Lung (tissue), 12 donors: ENCODE data around the gene KLK13. TPM values are rescaled to one million over a fixed set of nuclear protein-coding genes. Genes with fewer than 3 reads are reported as not detected.

Source experiments
- ATAC-seq: fragments of 200-7000 bp; cut with Tn5 transposase; one replicate; pipeline ENCODE4 v1.9.1; 2020; ENCODE audit warnings: moderate number of reproducible peaks; ENCODE audit not compliant: insufficient read depth, low FRiP score
- DNase-seq, 3 donors: peaks; one replicate each; pipeline ENCODE4 v3.0.0-alpha.2; 2013 to 2017
- H3K27ac ChIP-seq, 2 donors: one replicate each; pipeline ENCODE4 v1.5.1; 2013; ENCODE audit warnings: mild to moderate bottlenecking in 2 of 2, moderate library complexity in 2 of 2, control low read depth in 1 of 2, inconsistent platforms in 1 of 2, low read depth in 1 of 2, low read length in 1 of 2
- H3K27me3 ChIP-seq, 3 donors: one replicate each; pipeline ENCODE4 v1.5.1; 2013; ENCODE audit warnings: low read length in 2 of 3; ENCODE audit not compliant: control insufficient read depth in 3 of 3, insufficient read depth in 3 of 3
- H3K36me3 ChIP-seq, 4 donors: one replicate each; pipeline ENCODE4 v1.5.1; 2013; ENCODE audit warnings: low read length in 4 of 4, mild to moderate bottlenecking in 1 of 4, moderate library complexity in 1 of 4; ENCODE audit not compliant: control insufficient read depth in 4 of 4, insufficient read depth in 4 of 4
- H3K4me1 ChIP-seq, 5 donors: one replicate each; pipeline ENCODE4 v1.5.1; 2013; ENCODE audit warnings: low read length in 5 of 5, mild to moderate bottlenecking in 2 of 5, moderate library complexity in 1 of 5; ENCODE audit not compliant: control insufficient read depth in 5 of 5, insufficient read depth in 5 of 5
- H3K4me3 ChIP-seq: one replicate; pipeline ENCODE4 v1.5.1; 2013; ENCODE audit warnings: mild to moderate bottlenecking, control low read depth, moderate library complexity
- H3K9ac ChIP-seq, 2 donors: one replicate each; pipeline ENCODE4 v1.5.1; 2013; ENCODE audit warnings: low read length in 2 of 2, control low read depth in 1 of 2; ENCODE audit not compliant: insufficient read depth in 1 of 2
- H3K9me3 ChIP-seq, 4 donors: one replicate each; pipeline ENCODE4 v1.5.1; 2013; ENCODE audit warnings: low read length in 3 of 4, mild to moderate bottlenecking in 1 of 4, moderate library complexity in 1 of 4; ENCODE audit not compliant: control insufficient read depth in 4 of 4, insufficient read depth in 3 of 4
- WGBS, 2 donors: extraction: QIAGEN DNeasy Blood & Tissue Kit; methylation state at CpG; one replicate each; pipeline ENCODE4 v1.1.7; 2013; 5-methylcytosine and 5-hydroxymethylcytosine counted together
- polyA plus RNA-seq, 2 donors: library from polyadenylated mRNA; stranded (reverse); fragments of 200-250 nt; gene quantifications; one replicate each; pipeline ENCODE4 v1.2.1, GENCODE V29; 2013
- total RNA-seq, 2 donors: library from RNA; depleted of rRNA in 1 of 2; stranded (reverse); fragments of >200 nt in 1 of 2; gene quantifications; one replicate each; pipeline ENCODE4 v1.2.1, GENCODE V29; 2014 to 2021
- TF ChIP-seq, protein P1 (sequence below): IDR thresholded peaks from 2 replicates; pipeline ENCODE4 v1.5.1; 2012; ENCODE audit warnings: mild to moderate bottlenecking; ENCODE audit errors: control extremely low read depth, extremely low read depth
- donor health status: control.
- donor health status: control.
- donor health status: Bipolar disorder and iron deficiency.
- donor health status: healthy.
- donor health status: DM: yes; HTN: yes; CAD: no.

KLK13 gene
- total and polyA plus RNA-seq, 4 donors = 0.65 to 9.3 (median 3.1) TPM

DNA sequence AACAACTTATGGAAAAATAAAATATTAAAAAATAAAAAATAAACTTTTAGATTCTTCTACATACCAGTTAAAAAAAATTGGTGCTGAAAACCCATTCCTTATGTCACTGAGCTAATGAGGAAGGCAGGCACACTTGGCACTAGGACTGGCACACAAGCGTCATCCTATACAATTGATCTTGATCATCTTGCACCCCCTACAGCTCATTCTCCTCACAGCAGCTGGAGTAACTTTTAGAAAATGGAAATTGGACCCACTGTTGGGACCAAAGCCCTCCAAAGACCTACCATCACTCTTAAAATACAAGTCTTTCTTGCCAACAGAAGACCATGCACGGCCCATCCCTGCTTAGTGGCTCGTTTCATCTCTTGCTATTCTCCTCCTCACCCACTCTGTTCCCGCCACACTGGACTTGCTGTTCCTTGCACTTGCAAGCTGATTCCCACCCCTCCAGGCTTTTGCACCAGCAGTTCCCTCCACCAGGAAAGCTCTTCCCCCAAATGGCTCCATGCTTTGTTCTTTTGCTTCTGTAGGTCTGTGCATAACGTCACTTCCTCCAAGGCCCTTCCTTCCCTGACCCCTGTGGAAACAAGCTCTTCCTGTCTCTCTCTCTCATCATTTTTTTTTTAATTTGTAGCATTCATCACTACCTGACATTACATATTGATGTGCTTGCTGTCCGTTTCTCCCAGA lies 31.7 kb upstream of the KLK13 start:
- no peak overlapping the region for H3K27ac ChIP-seq
- peaks cover 0 to 20% (median 2%) of the 10 kb centered on the region in 4 donors for H3K36me3 ChIP-seq
- peaks cover 0 to 4% (median 0%) of the 10 kb centered on the region in 5 donors for H3K4me1 ChIP-seq
- no peak overlapping the region for H3K9ac ChIP-seq
- 74 to 83% methylated on average over 6 of the region's 6 CpGs for WGBS, 2 donors
- TF ChIP-seq, protein P1, sequence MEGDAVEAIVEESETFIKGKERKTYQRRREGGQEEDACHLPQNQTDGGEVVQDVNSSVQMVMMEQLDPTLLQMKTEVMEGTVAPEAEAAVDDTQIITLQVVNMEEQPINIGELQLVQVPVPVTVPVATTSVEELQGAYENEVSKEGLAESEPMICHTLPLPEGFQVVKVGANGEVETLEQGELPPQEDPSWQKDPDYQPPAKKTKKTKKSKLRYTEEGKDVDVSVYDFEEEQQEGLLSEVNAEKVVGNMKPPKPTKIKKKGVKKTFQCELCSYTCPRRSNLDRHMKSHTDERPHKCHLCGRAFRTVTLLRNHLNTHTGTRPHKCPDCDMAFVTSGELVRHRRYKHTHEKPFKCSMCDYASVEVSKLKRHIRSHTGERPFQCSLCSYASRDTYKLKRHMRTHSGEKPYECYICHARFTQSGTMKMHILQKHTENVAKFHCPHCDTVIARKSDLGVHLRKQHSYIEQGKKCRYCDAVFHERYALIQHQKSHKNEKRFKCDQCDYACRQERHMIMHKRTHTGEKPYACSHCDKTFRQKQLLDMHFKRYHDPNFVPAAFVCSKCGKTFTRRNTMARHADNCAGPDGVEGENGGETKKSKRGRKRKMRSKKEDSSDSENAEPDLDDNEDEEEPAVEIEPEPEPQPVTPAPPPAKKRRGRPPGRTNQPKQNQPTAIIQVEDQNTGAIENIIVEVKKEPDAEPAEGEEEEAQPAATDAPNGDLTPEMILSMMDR = no peak
- ATAC-seq = no peak
- H3K4me3 ChIP-seq = no peak overlapping the region
- no peaks in the 10 kb centered on the region for H3K9me3 ChIP-seq
- DNase-seq = no peak
- no peaks in the 10 kb centered on the region for H3K27me3 ChIP-seq

DNA sequence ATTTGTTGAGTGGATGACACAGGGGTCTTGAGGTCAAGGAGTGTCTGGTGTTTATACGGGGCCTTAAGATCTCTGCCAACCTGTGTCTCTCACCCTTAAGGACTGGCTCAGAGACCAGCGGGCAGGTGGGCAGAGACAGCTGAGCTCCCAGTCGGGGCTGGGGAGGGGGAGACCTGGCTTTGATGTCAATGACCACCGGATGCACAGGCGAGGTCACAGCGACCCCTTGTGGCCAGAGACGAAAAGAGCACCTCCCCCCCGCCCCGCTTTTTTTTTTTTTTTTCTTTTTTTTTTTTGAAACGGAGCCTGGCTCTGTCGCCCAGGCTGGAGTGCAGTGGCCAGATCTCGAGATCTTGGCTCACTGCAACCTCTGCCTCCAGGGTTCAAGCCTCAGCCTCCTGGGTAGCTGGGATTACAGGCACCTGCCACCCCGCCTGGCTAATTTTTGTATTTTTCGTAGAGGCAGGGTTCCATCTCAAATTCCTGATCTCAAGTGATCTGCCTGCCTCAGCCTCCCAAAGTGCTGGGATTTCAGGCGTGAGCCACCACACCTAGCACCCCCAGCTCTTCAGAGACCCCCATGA lies 29.9 kb upstream of the KLK13 start:
- peak; percentile 18 to 35 (median 27) for DNase-seq
- Histone ChIP-seq H3K27me3 (no peaks in the 10 kb centered on the region), H3K9me3 (no peaks in the 10 kb centered on the region), H3K4me3 (no peak overlapping the region), H3K4me1 (peaks cover 0 to 4% (median 0%) of the 10 kb centered on the region in 5 donors), H3K9ac (no peak overlapping the region), H3K36me3 (peaks cover 0 to 16% (median 2%) of the 10 kb centered on the region in 4 donors), H3K27ac (no peak overlapping the region)
- TF ChIP-seq, protein P1 = peak; percentile 2
- 30 to 35% methylated on average over 14 to 15 of the region's 15 CpGs for WGBS, 2 donors
- ATAC-seq = no peak

DNA sequence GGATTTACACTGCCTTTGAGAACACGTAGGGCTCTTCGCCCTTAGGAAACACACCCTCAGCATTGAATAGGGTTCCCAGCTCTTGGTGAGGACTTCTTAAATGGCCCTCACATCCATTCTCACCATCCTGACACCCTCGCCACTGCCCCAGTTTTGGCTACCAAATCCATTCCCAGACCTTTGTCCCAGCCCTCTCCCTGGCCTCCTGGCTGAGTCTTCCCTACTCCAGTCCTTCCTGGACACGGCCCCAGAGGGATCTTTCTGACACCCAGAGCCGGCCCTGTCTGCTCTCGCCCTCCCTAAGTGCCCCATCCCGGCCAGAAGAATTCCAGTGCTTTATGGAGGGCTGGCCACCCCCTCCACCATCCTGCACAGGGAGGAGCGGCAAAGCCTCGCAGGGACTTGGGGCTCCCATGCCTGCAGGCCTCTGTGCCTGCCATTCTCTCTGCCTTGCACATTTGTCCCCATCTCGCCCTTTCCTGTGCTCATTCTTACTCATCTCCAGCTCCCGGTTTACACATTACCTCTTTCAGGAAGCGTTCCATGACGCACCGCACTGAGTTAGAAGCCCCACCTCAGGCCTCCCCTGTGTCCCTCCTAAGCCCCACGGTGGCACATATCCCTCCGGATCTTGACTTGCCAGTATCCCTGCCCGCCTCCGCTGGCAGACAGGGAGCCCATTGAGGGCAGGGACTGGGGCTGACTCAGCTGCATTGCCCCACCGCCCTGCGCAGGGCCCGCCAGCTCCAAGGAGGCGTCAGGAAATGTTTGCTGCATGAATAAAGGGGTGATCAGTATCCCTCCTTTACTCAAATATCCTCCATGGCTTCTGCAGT lies 28.8 kb upstream of the KLK13 start:
- no peak overlapping the region for H3K27ac ChIP-seq
- H3K4me3 ChIP-seq = no peak overlapping the region
- peaks cover 0 to 11% (median 2%) of the 10 kb centered on the region in 4 donors for H3K36me3 ChIP-seq
- WGBS, 2 donors = 74 to 85% methylated on average over 22 of the region's 22 CpGs
- no peak for DNase-seq
- TF ChIP-seq, protein P1 = no peak
- H3K27me3 ChIP-seq = no peaks in the 10 kb centered on the region
- ATAC-seq = no peak
- no peaks in the 10 kb centered on the region for H3K9me3 ChIP-seq
- H3K4me1 ChIP-seq = peaks cover 0 to 8% (median 0%) of the 10 kb centered on the region in 5 donors
- H3K9ac ChIP-seq = no peak overlapping the region
